Liver (tissue), 2 donors: ENCODE results near the gene ISCA2.
A peak's percentile ranks its signal among the peaks of the same experiment; 100 is the strongest.

Experiments
- CTCF ChIP-seq: fragments of 150-350 bp; IDR thresholded peaks from 2 replicates; pipeline ENCODE4 v1.5.1; 2017; ENCODE audit warnings: improper control_type of control experiment, low read depth, low read length; ENCODE audit not compliant: missing input control
- MAX ChIP-seq: IDR thresholded peaks from 2 replicates; pipeline ENCODE4 v1.6.1; 2016; ENCODE audit warnings: antibody characterized with exemption
- donor health status: healthy.

DNA sequence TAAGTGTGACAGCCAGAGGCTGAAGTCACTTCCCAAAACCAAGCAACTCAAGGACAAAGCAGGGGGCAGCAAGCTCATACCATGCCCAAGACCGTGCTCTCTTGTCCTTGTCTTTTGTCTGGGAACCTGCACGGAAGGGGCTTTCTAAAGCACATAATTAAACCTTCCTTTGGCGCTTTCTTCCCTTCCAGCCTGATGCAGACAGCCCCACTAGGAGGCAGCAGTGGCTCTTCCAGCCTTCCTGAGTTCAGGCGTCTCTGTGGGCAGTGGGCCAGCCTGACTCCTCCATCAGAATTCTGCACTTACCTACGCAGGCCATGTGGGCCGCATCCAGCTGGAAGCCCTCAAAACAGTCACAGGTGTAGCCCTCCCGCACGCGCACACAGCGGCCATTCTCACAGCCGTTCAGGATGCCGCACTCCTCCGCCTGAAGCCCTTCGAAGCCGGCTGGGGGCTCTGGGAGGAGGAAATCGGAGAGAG is 7.6 kb downstream of the ISCA2 start:
- peak; percentile 32 for TF ChIP-seq CTCF
- no peak for TF ChIP-seq MAX
